Endothelial cell of umbilical vein (primary cell): ENCODE results near the gene SPATA31E1. TPM values are rescaled to one million over a fixed set of nuclear protein-coding genes. Genes with fewer than 3 reads are reported as not detected.

Experiments used
- BruUV-seq: library from RNA; stranded (reverse); fragments of 400-500 nt; replicated peaks from 2 replicates; lab custom pipeline; 2021; lab: Mats Ljungman, UMichigan
- CTCF ChIA-PET: fragments of 300-600, 350-600 bp; sonication (Branson Sonifier 250); formaldehyde crosslinking; loops from one replicate; lab custom pipeline; 2021; ENCODE audit warnings: antibody characterized with exemption, inconsistent platforms; lab: Charles Lee
- POLR2A ChIA-PET: fragments of 300-600, 350-600 bp; sonication (Branson Sonifier 250); formaldehyde crosslinking; loops from one replicate; lab custom pipeline; 2021; ENCODE audit warnings: antibody characterized with exemption, inconsistent platforms; lab: Charles Lee
- DNase-seq: peaks from one replicate; pipeline ENCODE4 v3.0.0-alpha.2; 2011; ENCODE audit warnings: low read depth, low spot score
- FAIRE-seq: peaks from 2 replicates; lab custom pipeline; 2011; peaks lifted over from hg19 to GRCh38; lab: Jason Lieb, UNC
- H2AFZ ChIP-seq: 2 replicates; pipeline ENCODE4 v1.6.0; 2012; ENCODE audit warnings: low read depth, low read length, control low read depth, inconsistent platforms
- H3K27ac ChIP-seq: 2 replicates; pipeline ENCODE4 v1.5.1; 2011; ENCODE audit warnings: low read depth, mild to moderate bottlenecking, control low read depth, low read length, moderate library complexity; ENCODE audit not compliant: insufficient read depth
- H3K27me3 ChIP-seq, 2 experiments: 2 replicates each; pipeline versions ENCODE4 v1.6.0 to v1.6.1; 2011; ENCODE audit warnings: low read length in 2 of 2, mixed read lengths in 1 of 2; ENCODE audit not compliant: control insufficient read depth in 2 of 2, insufficient read depth in 2 of 2
- H3K36me3 ChIP-seq, 2 experiments: 2 replicates in 1 of 2; 3 replicates in 1 of 2; pipeline ENCODE4 v1.5.1; 2011; ENCODE audit warnings: low read length in 2 of 2, mild to moderate bottlenecking in 1 of 2, moderate library complexity in 1 of 2; ENCODE audit not compliant: control insufficient read depth in 2 of 2, insufficient read depth in 2 of 2; ENCODE audit errors: extremely low read depth in 1 of 2
- H3K4me1 ChIP-seq: 3 replicates; pipeline ENCODE4 v1.5.1; 2011; ENCODE audit warnings: mild to moderate bottlenecking, low read length; ENCODE audit not compliant: control insufficient read depth, insufficient read depth; ENCODE audit errors: extremely low read depth
- H3K4me2 ChIP-seq: 2 replicates; pipeline ENCODE4 v1.6.1; 2011; ENCODE audit warnings: low read length, control low read depth, mixed read lengths; ENCODE audit not compliant: insufficient read depth
- H3K4me3 ChIP-seq, 3 experiments: fragments of 200-600 bp in 1 of 3; sonication (generic), shearing (Covaris generic) in 1 of 3; replicated peaks in 1 of 3; 2 replicates each; pipeline ENCODE4 v1.5.1; 2011 to 2016; ENCODE audit warnings: control low read depth in 3 of 3, low read length in 3 of 3, mild to moderate bottlenecking in 2 of 3, inconsistent platforms in 1 of 3, low read depth in 1 of 3, moderate library complexity in 1 of 3; ENCODE audit not compliant: insufficient read depth in 1 of 3
- H3K79me2 ChIP-seq: 2 replicates; pipeline ENCODE4 v1.6.0; 2012; ENCODE audit warnings: low read length, inconsistent platforms; ENCODE audit not compliant: control insufficient read depth, insufficient read depth
- H3K9ac ChIP-seq: replicated peaks from 2 replicates; pipeline ENCODE3; 2011; ENCODE audit warnings: low read length, control low read depth; ENCODE audit not compliant: insufficient read depth; ENCODE audit errors: extremely low read depth
- H3K9me1 ChIP-seq: replicated peaks from 3 replicates; pipeline ENCODE4 v1.6.0; 2011; ENCODE audit warnings: mild to moderate bottlenecking, low read length; ENCODE audit not compliant: control insufficient read depth, insufficient read depth; ENCODE audit errors: extremely low read depth
- H3K9me3 ChIP-seq: replicated peaks from 2 replicates; pipeline ENCODE4 v1.5.1; 2012; ENCODE audit warnings: low read length, inconsistent platforms; ENCODE audit not compliant: control insufficient read depth, insufficient read depth
- H4K20me1 ChIP-seq: replicated peaks from 2 replicates; pipeline ENCODE3; 2011; ENCODE audit warnings: mild to moderate bottlenecking, low read length; ENCODE audit not compliant: control insufficient read depth, insufficient read depth; ENCODE audit errors: extremely low read depth
- EZH2 ChIP-seq: IDR thresholded peaks from 2 replicates; pipeline ENCODE4 v1.6.1; 2012; ENCODE audit warnings: borderline replicate concordance, low read depth, mild to moderate bottlenecking, moderate library complexity, low read length, inconsistent platforms; ENCODE audit not compliant: severe bottlenecking
- FOS ChIP-seq: IDR thresholded peaks from 2 replicates; pipeline ENCODE4 v1.6.1; 2011; ENCODE audit warnings: mild to moderate bottlenecking, low read length, moderate library complexity, borderline replicate concordance; ENCODE audit not compliant: insufficient read depth
- GATA2 ChIP-seq: IDR thresholded peaks from 2 replicates; pipeline ENCODE4 v1.7.0; 2011; ENCODE audit warnings: low read depth, mild to moderate bottlenecking, moderate library complexity, mixed read lengths, low read length; ENCODE audit not compliant: insufficient read length, insufficient read depth
- JUN ChIP-seq: IDR thresholded peaks from 2 replicates; pipeline ENCODE4 v1.6.1; 2011; ENCODE audit warnings: borderline replicate concordance, low read depth; ENCODE audit not compliant: insufficient read length, insufficient read depth
- MYC ChIP-seq: IDR thresholded peaks from one replicate; pipeline ENCODE4 v1.6.1; 2011; ENCODE audit warnings: mild to moderate bottlenecking, low read depth, low read length
- POLR2A ChIP-seq: IDR thresholded peaks from 2 replicates; pipeline ENCODE4 v1.6.1; 2012; ENCODE audit warnings: low read depth, mild to moderate bottlenecking, control low read depth, low read length
- POLR2AphosphoS5 ChIP-seq: IDR thresholded peaks from 2 replicates; pipeline ENCODE4 v1.6.1; 2012; ENCODE audit warnings: low read depth, mild to moderate bottlenecking, control low read depth, low read length, moderate library complexity; ENCODE audit not compliant: insufficient read depth
- dilution Hi-C: fragments of 300-500 bp; cut with MboI; formaldehyde crosslinking; loops from one replicate; pipeline ENCODE4 v1.15.0; 2019; ENCODE audit warnings: low sequenced_read_pairs; ENCODE audit not compliant: extremely low pct_ligation_motif_present
- intact Hi-C: fragments of 100-400 bp; cut with micrococcal nuclease; formaldehyde crosslinking; loops from one replicate; pipeline ENCODE4 v1.10.0; 2022
- polyA plus RNA-seq, 4 experiments: library from polyadenylated mRNA; depleted of rRNA in 3 of 4; stranded (reverse) in 3 of 4; unstranded in 1 of 4; fragments of >200 nt; gene quantifications; 2 replicates each; pipeline versions ENCODE4 v1.2.1 to v1.2.3, GENCODE V29; 2011 to 2012; ENCODE audit warnings: missing spikeins in 1 of 4
- total RNA-seq: library from RNA; stranded (reverse); gene quantifications from 2 replicates; pipeline ENCODE4 v1.2.3, GENCODE V29; 2021
- TF ChIP-seq, protein P1 (sequence below), 2 donors: IDR thresholded peaks; 1 replicate in 1 of 2; 2 replicates in 1 of 2; pipeline ENCODE4 v1.5.1; 2011; ENCODE audit warnings: low read length in 2 of 2, mild to moderate bottlenecking in 2 of 2, moderate library complexity in 2 of 2, control low read depth in 1 of 2, inconsistent platforms in 1 of 2, low read depth in 1 of 2; ENCODE audit not compliant: insufficient read depth in 1 of 2; ENCODE audit errors: extremely low read depth in 1 of 2
- TF ChIP-seq, protein P2 (sequence below): IDR thresholded peaks from 2 replicates; pipeline ENCODE4 v1.6.1; 2011; ENCODE audit not compliant: insufficient read depth, insufficient read length

SPATA31E1 gene
- total and polyA plus RNA-seq, 2 donors (not counting 3 experiments of a cell fraction or from before 2014, with no cell fraction given): not detected

DNA sequence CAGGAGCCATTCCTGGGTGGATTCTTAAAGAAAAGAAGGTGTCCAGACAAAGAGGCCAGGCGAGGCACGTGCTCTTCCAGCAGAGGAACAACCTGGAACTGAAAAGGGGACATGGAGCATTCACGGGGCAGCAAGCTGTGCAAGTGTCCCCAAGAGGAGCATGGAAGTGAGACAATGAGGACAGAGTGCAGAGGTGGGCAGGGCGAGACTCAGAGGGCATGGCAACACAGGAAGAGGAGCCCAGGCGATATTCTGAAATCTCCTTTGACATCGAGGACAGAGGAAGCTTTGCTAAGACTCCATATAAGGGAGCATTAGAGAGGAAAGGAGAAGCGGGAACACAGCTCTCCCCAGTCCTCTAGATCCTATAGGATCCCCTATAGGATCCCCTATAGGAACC, 29.4 kb upstream of the SPATA31E1 start:
- no peak overlapping the region for H3K4me2 ChIP-seq
- no peak overlapping the region for H2AFZ ChIP-seq
- no peaks in the 10 kb centered on the region for H3K27me3 ChIP-seq
- POLR2A ChIA-PET: no interaction called here
- no TSS peak for BruUV-seq
- no peak for FAIRE-seq
- H3K36me3 ChIP-seq: no peaks in the 10 kb centered on the region
- no peaks in the 10 kb centered on the region for H3K9me1 ChIP-seq
- TF ChIP-seq POLR2A (no peak), POLR2AphosphoS5 (no peak), JUN (no peak), FOS (no peak), EZH2 (no peak), MYC (no peak), GATA2 (no peak)
- TF ChIP-seq, protein P1, sequence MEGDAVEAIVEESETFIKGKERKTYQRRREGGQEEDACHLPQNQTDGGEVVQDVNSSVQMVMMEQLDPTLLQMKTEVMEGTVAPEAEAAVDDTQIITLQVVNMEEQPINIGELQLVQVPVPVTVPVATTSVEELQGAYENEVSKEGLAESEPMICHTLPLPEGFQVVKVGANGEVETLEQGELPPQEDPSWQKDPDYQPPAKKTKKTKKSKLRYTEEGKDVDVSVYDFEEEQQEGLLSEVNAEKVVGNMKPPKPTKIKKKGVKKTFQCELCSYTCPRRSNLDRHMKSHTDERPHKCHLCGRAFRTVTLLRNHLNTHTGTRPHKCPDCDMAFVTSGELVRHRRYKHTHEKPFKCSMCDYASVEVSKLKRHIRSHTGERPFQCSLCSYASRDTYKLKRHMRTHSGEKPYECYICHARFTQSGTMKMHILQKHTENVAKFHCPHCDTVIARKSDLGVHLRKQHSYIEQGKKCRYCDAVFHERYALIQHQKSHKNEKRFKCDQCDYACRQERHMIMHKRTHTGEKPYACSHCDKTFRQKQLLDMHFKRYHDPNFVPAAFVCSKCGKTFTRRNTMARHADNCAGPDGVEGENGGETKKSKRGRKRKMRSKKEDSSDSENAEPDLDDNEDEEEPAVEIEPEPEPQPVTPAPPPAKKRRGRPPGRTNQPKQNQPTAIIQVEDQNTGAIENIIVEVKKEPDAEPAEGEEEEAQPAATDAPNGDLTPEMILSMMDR (IDR thresholded peaks at IDR 0.05; ENCODE audit: extremely low read depth in 1 of 2, insufficient read depth in 1 of 2, low read depth in 1 of 2, low read length in 2 of 2): no peak
- TF ChIP-seq, protein P2, sequence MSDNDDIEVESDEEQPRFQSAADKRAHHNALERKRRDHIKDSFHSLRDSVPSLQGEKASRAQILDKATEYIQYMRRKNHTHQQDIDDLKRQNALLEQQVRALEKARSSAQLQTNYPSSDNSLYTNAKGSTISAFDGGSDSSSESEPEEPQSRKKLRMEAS: no peak
- H3K4me3 ChIP-seq: no peak overlapping the region
- intact Hi-C loops (loop anchor here (10.0 kb wide), 1 partner anchor 501 kb away; no protein-coding TSS in a partner anchor), dilution Hi-C loops (no loop called here)
- no peak overlapping the region for H3K27ac ChIP-seq
- no peaks in the 10 kb centered on the region for H3K79me2 ChIP-seq
- CTCF ChIA-PET: no interaction called here
- no peak overlapping the region for H3K9ac ChIP-seq
- no peaks in the 10 kb centered on the region for H3K4me1 ChIP-seq
- DNase-seq: no peak
- no peaks in the 10 kb centered on the region for H3K9me3 ChIP-seq
- H4K20me1 ChIP-seq: no peaks in the 10 kb centered on the region
